H1 (cell line): Measurements from ENCODE around the gene ASS1. TPM values are rescaled to one million over a fixed set of nuclear protein-coding genes. Genes with fewer than 3 reads are reported as not detected.

ENCODE experiments used
- CEBPB ChIP-seq: IDR thresholded peaks from 2 replicates; pipeline ENCODE4 v1.6.1; 2012; ENCODE audit warnings: low read depth, low read length
- SP2 ChIP-seq: IDR thresholded peaks from 2 replicates; pipeline ENCODE4 v1.6.1; 2012; ENCODE audit warnings: mild to moderate bottlenecking, low read length, inconsistent platforms
- polyA plus RNA-seq, 7 experiments: library from polyadenylated mRNA; depleted of rRNA in 3 of 7; stranded (reverse) in 5 of 7; unstranded in 2 of 7; fragments of >200 nt in 5 of 7; fragments of 200-250 nt in 2 of 7; gene quantifications; 1 replicate in 5 of 7; 2 replicates in 1 of 7; 4 replicates in 1 of 7; pipeline versions ENCODE4 v1.2.1 to v1.2.3, GENCODE V29; 2011 to 2013; ENCODE audit warnings: missing spikeins in 2 of 7, mixed read lengths in 2 of 7
- total RNA-seq: library from RNA; stranded (reverse); fragmentation: NEBNext Ultra II Directional; extraction: Animal tissue kit (Norgen Biotek cat#: 25700); gene quantifications from 2 replicates; pipeline ENCODE4 v1.2.1, GENCODE V29; 2021

Gene ASS1
- total and polyA plus RNA-seq, 2 of the 8 experiments (the other 6 are each of a cell fraction or from before 2014, with no cell fraction given), result 108 to 296 TPM

GRCh38 chr9:130437011-130437789, 7.6 kb upstream of the ASS1 start (continued):
- TF ChIP-seq CEBPB (no peak), SP2 (no peak)
